ENCODE measurements around the gene DYNC2H1.

Gene DYNC2H1

GRCh38 chr11:103266167-103266831 lies 157.1 kb downstream of the DYNC2H1 start:
- no peak overlapping the region for H3K4me3 ChIP-seq (ENCODE audit: low read depth, low read length)
- no peak for TF ChIP-seq CTCF (IDR thresholded peaks at IDR 0.05; ENCODE audit: low read depth, low read length, missing control alignments)
- DNase-seq (ENCODE audit: low read depth), result no peak

GRCh38 chr11:103272876-103273275 lies 163.7 kb downstream of the DYNC2H1 start:
- no peak for TF ChIP-seq CTCF (IDR thresholded peaks at IDR 0.05; ENCODE audit: low read depth, low read length, missing control alignments)
- DNase-seq (ENCODE audit: low read depth), result no peak
- no peak overlapping the region for H3K4me3 ChIP-seq (ENCODE audit: low read depth, low read length)

- TF ChIP-seq CTCF (IDR thresholded peaks at IDR 0.05; ENCODE audit: low read depth, low read length, missing control alignments), result no peak
- no peak for DNase-seq (ENCODE audit: low read depth)
- H3K4me3 ChIP-seq (ENCODE audit: low read depth, low read length), result no peak overlapping the region
These were observed 164.8 kb downstream of the DYNC2H1 start for GRCh38 chr11:103274025-103274424.

- DNase-seq (ENCODE audit: low read depth), result no peak
- TF ChIP-seq CTCF (IDR thresholded peaks at IDR 0.05; ENCODE audit: low read depth, low read length, missing control alignments), result no peak
- no peak overlapping the region for H3K4me3 ChIP-seq (ENCODE audit: low read depth, low read length)
These were observed 170.6 kb downstream of the DYNC2H1 start for GRCh38 chr11:103279821-103280220.

GRCh38 chr11:103281301-103281700 lies 172.1 kb downstream of the DYNC2H1 start:
- no peak overlapping the region for H3K4me3 ChIP-seq (ENCODE audit: low read depth, low read length)
- no peak for TF ChIP-seq CTCF (IDR thresholded peaks at IDR 0.05; ENCODE audit: low read depth, low read length, missing control alignments)

GRCh38 chr11:103284260-103284659 lies 175.0 kb downstream of the DYNC2H1 start:
- no peak for DNase-seq (ENCODE audit: low read depth)
- no peak overlapping the region for H3K4me3 ChIP-seq (ENCODE audit: low read depth, low read length)
- no peak for TF ChIP-seq CTCF (IDR thresholded peaks at IDR 0.05; ENCODE audit: low read depth, low read length, missing control alignments)

More at GRCh38 chr11:103281301-103281700, 172.1 kb downstream of the DYNC2H1 start:
- no peak for DNase-seq (ENCODE audit: low read depth)

GRCh38 chr11:103294516-103294915 lies 185.3 kb downstream of the DYNC2H1 start:
- no peak for DNase-seq (ENCODE audit: low read depth)
- H3K4me3 ChIP-seq (ENCODE audit: low read depth, low read length), result no peak overlapping the region
- no peak for TF ChIP-seq CTCF (IDR thresholded peaks at IDR 0.05; ENCODE audit: low read depth, low read length, missing control alignments)
